Activated B cell treated with CpG ODN at 0.5 μM for 24 hours (primary cell): Measurements from ENCODE around the gene INTS6. TPM values are rescaled to one million over a fixed set of nuclear protein-coding genes. Genes with fewer than 3 reads are reported as not detected.

ENCODE experiments used
- ATAC-seq: fragments of 200-7000 bp; cut with Tn5 transposase; one replicate; pipeline ENCODE4 v1.10.0; 2021; ENCODE audit warnings: low read depth, mild to moderate bottlenecking, moderate library complexity
- CTCF ChIA-PET: fragments of 350-600 bp; sonication (Branson Sonifier 250); formaldehyde crosslinking; loops from one replicate; lab custom pipeline; 2021; ENCODE audit warnings: antibody characterized with exemption; lab: Charles Lee
- POLR2A ChIA-PET: fragments of 350-600 bp; sonication (Branson Sonifier 250); formaldehyde crosslinking; loops from one replicate; lab custom pipeline; 2021; ENCODE audit warnings: antibody characterized with exemption; lab: Charles Lee
- DNase-seq: peaks from one replicate; pipeline ENCODE4 v3.0.0; 2022
- H3K27ac Mint-ChIP-seq: one replicate; pipeline ENCODE4 v1.8.0; 2020; ENCODE audit warnings: mixed read lengths
- H3K27me3 Mint-ChIP-seq: one replicate; pipeline ENCODE4 v1.8.0; 2021; ENCODE audit warnings: mixed read lengths
- H3K36me3 Mint-ChIP-seq: one replicate; pipeline ENCODE4 v1.8.0; 2021; ENCODE audit warnings: low read depth, mixed read lengths
- H3K4me1 Mint-ChIP-seq: one replicate; pipeline ENCODE4 v1.8.0; 2021; ENCODE audit warnings: mixed read lengths
- H3K4me3 Mint-ChIP-seq: one replicate; pipeline ENCODE4 v1.8.0; 2020; ENCODE audit warnings: mild to moderate bottlenecking, mixed read lengths
- H3K9me3 Mint-ChIP-seq: one replicate; pipeline ENCODE4 v1.8.0; 2020; ENCODE audit warnings: mixed read lengths
- CTCF ChIP-seq: fragments of 200-600 bp; IDR thresholded peaks from one replicate; pipeline ENCODE4 v1.8.0; 2022; ENCODE audit warnings: antibody characterized with exemption, mild to moderate bottlenecking
- intact Hi-C: fragments of 100-400 bp; cut with micrococcal nuclease; formaldehyde crosslinking; loops from one replicate; pipeline ENCODE4 v1.15.1; 2024
- total RNA-seq: library from RNA; stranded (reverse); gene quantifications from 2 replicates; pipeline ENCODE4 v1.2.3, GENCODE V29; 2022

The INTS6 gene
- total RNA-seq, 1 donor from 2014 or later = 68.7 TPM

GRCh38 chr13:51440381-51440780 is 12.5 kb downstream of the INTS6 start:
- no peak overlapping the region for H3K4me3 Mint-ChIP-seq
- no peak for ATAC-seq
- H3K4me1 Mint-ChIP-seq = no peaks in the 10 kb centered on the region
- intact Hi-C loops = loop anchor here (5.0 kb wide), 1 partner anchor 567 kb away; no protein-coding TSS in a partner anchor
- DNase-seq = no peak
- no peaks in the 10 kb centered on the region for H3K9me3 Mint-ChIP-seq
- H3K27ac Mint-ChIP-seq = no peak overlapping the region
- ChIA-PET CTCF (interaction anchor here (0.9 to 2.4 kb wide), 2 partner anchors 346 to 358 kb away, joined by 3 to 16 read pairs; no protein-coding TSS in a partner anchor), POLR2A (interaction anchor here (0.6 to 2.2 kb wide), 4 partner anchors 11 to 363 kb away, joined by 3 to 9 read pairs (median 3); partner anchors contain the start of gene INTS6)
- no peak for TF ChIP-seq CTCF
- H3K36me3 Mint-ChIP-seq = peaks cover 4% of the 10 kb centered on the region
- H3K27me3 Mint-ChIP-seq = no peaks in the 10 kb centered on the region

GRCh38 chr13:51437550-51438127 is 15.2 kb downstream of the INTS6 start:
- ChIA-PET CTCF (no interaction called here), POLR2A (no interaction called here)
- DNase-seq = no peak
- Mint-ChIP-seq H3K36me3 (peaks cover 3% of the 10 kb centered on the region), H3K4me1 (no peaks in the 10 kb centered on the region), H3K4me3 (no peak overlapping the region), H3K9me3 (no peaks in the 10 kb centered on the region), H3K27ac (no peak overlapping the region), H3K27me3 (no peaks in the 10 kb centered on the region)
- ATAC-seq = no peak
- TF ChIP-seq CTCF = no peak
- intact Hi-C loops = loop anchor here (5.0 to 10.0 kb wide), 2 partner anchors 313 to 690 kb away; partner anchors contain the start of gene NEK5

- no peaks in the 10 kb centered on the region for H3K9me3 Mint-ChIP-seq
- H3K36me3 Mint-ChIP-seq = peaks cover 3% of the 10 kb centered on the region
- H3K27ac Mint-ChIP-seq = no peak overlapping the region
- peak; percentile 46 for TF ChIP-seq CTCF
- DNase-seq (no peak), ATAC-seq (peak; percentile 50)
- intact Hi-C loops = loop anchor here (1.0 to 10.0 kb wide), 6 partner anchors 16 to 692 kb away; partner anchors contain the start of gene NEK5
- no peak overlapping the region for H3K4me3 Mint-ChIP-seq
- ChIA-PET CTCF (interaction anchor here (0.8 to 5.4 kb wide), 10 partner anchors 15 to 434 kb away, joined by 3 to 88 read pairs (median 4); no protein-coding TSS in a partner anchor), POLR2A (interaction anchor here (1.0 to 1.4 kb wide), 3 partner anchors 18 to 361 kb away, joined by 3 to 7 read pairs (median 4); partner anchors contain the start of gene INTS6)
- peaks cover 3% of the 10 kb centered on the region for H3K4me1 Mint-ChIP-seq
- no peaks in the 10 kb centered on the region for H3K27me3 Mint-ChIP-seq
Measured at GRCh38 chr13:51435002-51435578, 17.7 kb downstream of the INTS6 start.

GRCh38 chr13:51432576-51432975 is 20.3 kb downstream of the INTS6 start:
- intact Hi-C loops = loop anchor here (10.0 kb wide), 1 partner anchor 308 kb away; no protein-coding TSS in a partner anchor
- H3K27me3 Mint-ChIP-seq = no peaks in the 10 kb centered on the region
- peaks cover 6% of the 10 kb centered on the region for H3K4me1 Mint-ChIP-seq
- H3K4me3 Mint-ChIP-seq = no peak overlapping the region
- ATAC-seq (no peak), DNase-seq (no peak)
- H3K36me3 Mint-ChIP-seq = peaks cover 20% of the 10 kb centered on the region
- ChIA-PET CTCF (interaction anchor here (0.6 to 5.4 kb wide), 3 partner anchors 8 to 364 kb away, joined by 3 to 88 read pairs (median 3); no protein-coding TSS in a partner anchor), POLR2A (interaction anchor here (0.6 to 2.1 kb wide), 3 partner anchors 20 to 1264 kb away, joined by 3 to 7 read pairs (median 3); partner anchors contain the start of gene INTS6)
- H3K9me3 Mint-ChIP-seq = no peaks in the 10 kb centered on the region
- TF ChIP-seq CTCF = no peak
- H3K27ac Mint-ChIP-seq = no peak overlapping the region

- ChIA-PET POLR2A (no interaction called here), CTCF (no interaction called here)
- ATAC-seq = no peak
- H3K9me3 Mint-ChIP-seq = no peaks in the 10 kb centered on the region
- peaks cover 49% of the 10 kb centered on the region for H3K36me3 Mint-ChIP-seq
- H3K4me3 Mint-ChIP-seq = no peak overlapping the region
- intact Hi-C loops = no loop called here
- no peak overlapping the region for H3K27ac Mint-ChIP-seq
- TF ChIP-seq CTCF = no peak
- H3K27me3 Mint-ChIP-seq = no peaks in the 10 kb centered on the region
- no peak for DNase-seq
- peaks cover 34% of the 10 kb centered on the region for H3K4me1 Mint-ChIP-seq
Measured at GRCh38 chr13:51426982-51427381, 25.9 kb downstream of the INTS6 start.
